K562 (cell line): ENCODE results near the gene NMRK1. TPM values are rescaled to one million over a fixed set of nuclear protein-coding genes. Genes with fewer than 3 reads are reported as not detected.

Experiments used
- ATAC-seq: fragments of 200-7000 bp; cut with Tn5 transposase; 3 replicates; pipeline ENCODE4 v1.9.1; 2020; ENCODE audit warnings: moderate library complexity
- BruUV-seq: library from RNA; stranded (reverse); fragments of 400-500 nt; replicated peaks from 2 replicates; lab custom pipeline; 2021; lab: Mats Ljungman, UMichigan
- CTCF ChIA-PET: fragments of 300-600 bp; formaldehyde crosslinking; extraction: SDS; loops from one replicate; lab custom pipeline; 2021; ENCODE audit warnings: low intra/inter-chr PET ratio; lab: Yijun Ruan, JAX
- POLR2A ChIA-PET: fragments of 300-600, 350-650 bp; sonication (Branson Sonifier 250); formaldehyde crosslinking; extraction: SDS; loops from one replicate; lab custom pipeline; 2021; ENCODE audit warnings: antibody characterized with exemption, inconsistent platforms; lab: Yijun Ruan, JAX
- DNase-seq, 4 experiments: peaks; one replicate each; pipeline versions ENCODE4 v3.0.0 to v3.0.0-alpha.2; 2011 to 2018; ENCODE audit warnings: low spot score in 3 of 4, mixed read lengths in 3 of 4; ENCODE audit errors: extremely low read depth in 1 of 4
- FAIRE-seq: peaks from 2 replicates; lab custom pipeline; 2011; peaks lifted over from hg19 to GRCh38; lab: Jason Lieb, UNC
- H2AFZ ChIP-seq: 2 replicates; pipeline ENCODE4 v1.6.0; 2011; ENCODE audit warnings: low read depth, low read length, control low read depth, inconsistent platforms
- H3K27ac ChIP-seq: fragments of 200-600 bp; 3 replicates; pipeline ENCODE4 v1.8.0; 2011; ENCODE audit warnings: low read depth, mild to moderate bottlenecking, control low read depth, inconsistent platforms, low read length, moderate library complexity, mixed read lengths; ENCODE audit errors: extremely low read depth
- H3K27me3 ChIP-seq, 2 experiments: fragments of 300-600 bp in 1 of 2; 2 replicates in 1 of 2; 3 replicates in 1 of 2; pipeline versions ENCODE4 v1.6.0 to v1.8.0; 2011; ENCODE audit warnings: inconsistent platforms in 2 of 2, low read length in 2 of 2, mild to moderate bottlenecking in 1 of 2, mixed read lengths in 1 of 2, moderate library complexity in 1 of 2; ENCODE audit not compliant: control insufficient read depth in 2 of 2, insufficient read depth in 2 of 2
- H3K36me3 ChIP-seq: fragments of 300-600 bp; 3 replicates; pipeline ENCODE4 v1.8.0; 2011; ENCODE audit warnings: mild to moderate bottlenecking, low read length, inconsistent platforms; ENCODE audit not compliant: control insufficient read depth, insufficient read depth
- H3K4me1 ChIP-seq, 2 experiments: fragments of 200-600 bp in 1 of 2; replicated peaks in 1 of 2; 2 replicates in 1 of 2; 3 replicates in 1 of 2; pipeline versions ENCODE4 v1.5.1 to v1.8.0; 2011; ENCODE audit warnings: inconsistent platforms in 2 of 2, low read length in 2 of 2, mild to moderate bottlenecking in 1 of 2, mixed read lengths in 1 of 2, moderate library complexity in 1 of 2; ENCODE audit not compliant: control insufficient read depth in 2 of 2, insufficient read depth in 2 of 2
- H3K4me2 ChIP-seq: 2 replicates; pipeline ENCODE4 v1.6.1; 2011; ENCODE audit warnings: low read length, control low read depth, inconsistent platforms, mixed read lengths; ENCODE audit not compliant: insufficient read depth
- H3K4me3 ChIP-seq: fragments of 200-600 bp; sonication (generic), shearing (Covaris generic); 2 replicates; pipeline ENCODE4 v1.5.1; 2016; ENCODE audit warnings: control low read depth, inconsistent platforms
- H3K79me2 ChIP-seq: fragments of 200-600 bp; 3 replicates; pipeline ENCODE4 v1.8.0; 2011; ENCODE audit warnings: low read length, inconsistent platforms; ENCODE audit not compliant: control insufficient read depth, insufficient read depth
- H3K9ac ChIP-seq, 2 experiments: 2 replicates each; pipeline versions ENCODE4 v1.6.0 to v1.6.1; 2011; ENCODE audit warnings: low read depth in 2 of 2, low read length in 2 of 2, control low read depth in 1 of 2, inconsistent platforms in 1 of 2, mild to moderate bottlenecking in 1 of 2, mixed read lengths in 1 of 2; ENCODE audit not compliant: insufficient read depth in 1 of 2
- H3K9me1 ChIP-seq: one replicate; pipeline ENCODE4 v1.6.0; 2011; ENCODE audit warnings: inconsistent platforms, mild to moderate bottlenecking, low read length, moderate library complexity; ENCODE audit not compliant: control insufficient read depth, insufficient read depth
- H3K9me3 ChIP-seq: replicated peaks from 2 replicates; pipeline ENCODE4 v1.5.1; 2011; ENCODE audit warnings: low read depth, low read length, inconsistent platforms; ENCODE audit not compliant: control insufficient read depth, insufficient read depth
- H4K20me1 ChIP-seq: replicated peaks from 2 replicates; pipeline ENCODE4 v1.6.1; 2011; ENCODE audit warnings: low read length, inconsistent platforms, mixed read lengths; ENCODE audit not compliant: control insufficient read depth, insufficient read depth
- FOSL1 ChIP-seq: fragments of 200-800 bp; sonication (Bioruptor generic); conservative IDR thresholded peaks from 2 replicates; pipeline ENCODE4 v1.6.1; 2016; ENCODE audit warnings: missing genetic modification characterization, missing compliant biosample characterization
- JUND ChIP-seq, 2 experiments: IDR thresholded peaks; 2 replicates in 1 of 2; 3 replicates in 1 of 2; pipeline ENCODE4 v1.6.1; 2011; ENCODE audit warnings: borderline replicate concordance in 2 of 2, low read depth in 2 of 2, low read length in 2 of 2, improper control_type of control experiment in 1 of 2, missing biosample characterization in 1 of 2, missing genetic modification characterization in 1 of 2, missing genetic modification reagents in 1 of 2
- PHF20 ChIP-seq: fragments of 450-650 bp; IDR thresholded peaks from 2 replicates; pipeline ENCODE4 v1.6.1; 2018; ENCODE audit not compliant: partially characterized antibody
- THAP7 ChIP-seq: fragments of 250-450 bp; sonication (Bioruptor Pico); IDR thresholded peaks from 2 replicates; pipeline ENCODE4 v1.5.0; 2021
- USF1 ChIP-seq: sonication (generic); formaldehyde crosslinking; IDR thresholded peaks from 2 replicates; pipeline ENCODE4 v1.9.0; 2022; ENCODE audit warnings: mild to moderate bottlenecking, missing genetic modification reagents
- ZBTB1 ChIP-seq: sonication (generic); formaldehyde crosslinking; IDR thresholded peaks from 2 replicates; pipeline ENCODE4 v1.8.1; 2023; ENCODE audit warnings: missing genetic modification reagents, low read depth, mild to moderate bottlenecking, borderline replicate concordance
- ZFP36 ChIP-seq: fragments of 150-350 bp; IDR thresholded peaks from 2 replicates; pipeline ENCODE4 v1.6.1; 2018; ENCODE audit warnings: low read length, low read depth; ENCODE audit not compliant: partially characterized antibody
- ZNF23 ChIP-seq: fragments of 250-450 bp; sonication (Bioruptor Pico); IDR thresholded peaks from 2 replicates; pipeline ENCODE4 v1.4.0; 2020; ENCODE audit warnings: mild to moderate bottlenecking
- WGBS: fragments of 100-300 bp; shearing (Covaris generic); methylation state at CpG from one replicate; pipeline ENCODE4 v1.1.6; 2016; ENCODE audit warnings: low coverage, mixed read lengths; ENCODE audit not compliant: insufficient coverage; ENCODE audit errors: missing lambda C conversion rate; 5-methylcytosine and 5-hydroxymethylcytosine counted together
- in situ Hi-C: fragments of 300-500 bp; cut with MboI; formaldehyde crosslinking; loops from 4 replicates; pipeline ENCODE4 v1.15.0; 2018; ENCODE audit warnings: inconsistent platforms, mixed read lengths
- intact Hi-C: fragments of 100-400 bp; cut with micrococcal nuclease; formaldehyde crosslinking; loops from 2 replicates; pipeline ENCODE4 v1.14.2; 2022
- polyA plus RNA-seq, 8 experiments: library from polyadenylated mRNA; depleted of rRNA in 4 of 8; stranded (reverse) in 5 of 8; unstranded in 3 of 8; fragments of >200 nt; fragmentation: Nextera tagmentation in 2 of 8; fragmentation: Illumina TruSeq in 1 of 8; extraction: Ambion mirVana in 2 of 8; extraction: Trizol in 1 of 8; gene quantifications; 2 replicates each; pipeline versions ENCODE4 v1.2.1 to v1.2.3, GENCODE V29; 2011 to 2014; ENCODE audit warnings: inconsistent platforms in 1 of 8, missing spikeins in 1 of 8
- total RNA-seq, 7 experiments: library from RNA; depleted of rRNA in 6 of 7; stranded (reverse); fragments of >200 nt in 6 of 7; fragmentation: Illumina TruSeq in 2 of 7; extraction: Trizol in 2 of 7; gene quantifications; 2 replicates each; pipeline versions ENCODE4 v1.2.1 to v1.2.3, GENCODE V29; 2011 to 2021; ENCODE audit warnings: low replicate concordance in 1 of 7

NMRK1 gene
- total and polyA plus RNA-seq, 9 of the 15 experiments (the other 6 are each of a cell fraction or from before 2014, with no cell fraction given): 1.1 to 3.5 (median 1.7) TPM

- CTCF ChIA-PET: no interaction called here
- H3K27ac ChIP-seq: peak overlapping the region; percentile 48; the same call in 2 of the 3 replicates
- no peaks in the 10 kb centered on the region for H3K9me1 ChIP-seq
- H3K9ac ChIP-seq: no peak overlapping the region
- DNase-seq (peak in 2 of 4 experiments; percentile 19 to 22), FAIRE-seq (peak; percentile 58), ATAC-seq (peak; percentile 72)
- in situ Hi-C loops (no loop called here), intact Hi-C loops (no loop called here)
- no peaks in the 10 kb centered on the region for H3K79me2 ChIP-seq
- no peaks in the 10 kb centered on the region for H3K9me3 ChIP-seq
- H4K20me1 ChIP-seq: no peaks in the 10 kb centered on the region
- WGBS: 37% methylated on average over 3 of the region's 4 CpGs
- H3K36me3 ChIP-seq: no peaks in the 10 kb centered on the region
- TF ChIP-seq USF1 (CRISPR knock-in tag) (0 out of 2 replicates have a peak, but pooled peaks have one; percentile 19), ZBTB1 (no peak), THAP7 (CRISPR knock-in tag) (no peak), ZFP36 (peak; percentile 31), FOSL1 (tag) (peak; percentile 39; the same call in 1 of the 2 replicates), ZNF23 (CRISPR knock-in tag) (0 out of 2 replicates have a peak, but pooled peaks have one; percentile 21), JUND (IDR thresholded peaks at IDR 0.05; ENCODE audit: borderline replicate concordance, low read depth, low read length) (peak; percentile 32; the same call in 1 of the 2 replicates), JUND (tag; IDR thresholded peaks at IDR 0.05; ENCODE audit: borderline replicate concordance, low read depth, low read length) (peak; percentile 37; the same call in 1 of the 3 replicates), PHF20 (no peak)
- peaks cover 0 to 7% of the 10 kb centered on the region in 2 experiments; a peak in 2 of 5 replicates for H3K4me1 ChIP-seq
- peak overlapping the region; percentile 40; the same call in 1 of the 2 replicates for H2AFZ ChIP-seq
- H3K4me3 ChIP-seq: no peak overlapping the region
- H3K27me3 ChIP-seq: no peaks in the 10 kb centered on the region
- H3K4me2 ChIP-seq: peak overlapping the region; percentile 44
- POLR2A ChIA-PET: no interaction called here
- no TSS peak for BruUV-seq
Observed at GRCh38 chr9:75120686-75121085, 32.7 kb upstream of the NMRK1 start.
